ENCODE results near the gene RARG.

RARG gene

GRCh38 chr12:53223389-53224060 lies 8.5 kb downstream of the RARG start:
- peak in 10 of 14 donors; percentile 22 to 70 (median 42) for DNase-seq

- no peak for DNase-seq
Observed at GRCh38 chr12:53222806-53223261, 9.2 kb downstream of the RARG start.

- no peak for DNase-seq
Observed at GRCh38 chr12:53222170-53222721, 9.8 kb downstream of the RARG start.

- DNase-seq, result peak in 11 of 14 donors; percentile 54 to 86 (median 77)
Observed at GRCh38 chr12:53221203-53222080, 10.6 kb downstream of the RARG start.

- peak in 13 of 14 donors; percentile 36 to 84 (median 77) for DNase-seq
Observed at GRCh38 chr12:53220694-53221202, 11.3 kb downstream of the RARG start.

GRCh38 chr12:53219956-53220693 lies 11.9 kb downstream of the RARG start:
- DNase-seq, result peak in 7 of 14 donors; percentile 30 to 84 (median 53)

- DNase-seq, result peak in 1 of 14 donors; percentile 55
Observed at GRCh38 chr12:53219292-53219955, 12.6 kb downstream of the RARG start.

GRCh38 chr12:53218551-53219291 lies 13.3 kb downstream of the RARG start:
- DNase-seq, result peak in 1 of 14 donors; percentile 30

- peak in 1 of 14 donors; percentile 23 for DNase-seq
Observed at GRCh38 chr12:53217931-53218307, 14.1 kb downstream of the RARG start.

GRCh38 chr12:53217051-53217930 lies 14.7 kb downstream of the RARG start:
- DNase-seq, result no peak

GRCh38 chr12:53215497-53215896 lies 16.5 kb downstream of the RARG start:
- no peak for DNase-seq

- no peak for DNase-seq
Observed at GRCh38 chr12:53214687-53215455, 17.1 kb downstream of the RARG start.

- no peak for DNase-seq
Observed at GRCh38 chr12:53214221-53214620, 17.8 kb downstream of the RARG start.

GRCh38 chr12:53213348-53213747 lies 18.7 kb downstream of the RARG start:
- DNase-seq, result peak in 13 of 14 donors; percentile 33 to 86 (median 61)

GRCh38 chr12:53212931-53213330 lies 19.1 kb downstream of the RARG start:
- no peak for DNase-seq

- no peak for DNase-seq
Observed at GRCh38 chr12:53211476-53212381, 20.3 kb downstream of the RARG start.

- DNase-seq, result no peak
Observed at GRCh38 chr12:53210843-53211242, 21.2 kb downstream of the RARG start.
